GM21529 (cell line): ENCODE measurements around the gene IL3.
A peak's percentile ranks its signal among the peaks of the same experiment; 100 is the strongest.

ENCODE experiments used
- ATAC-seq: cut with Tn5 transposase; IDR thresholded peaks from one replicate; pipeline ENCODE4 v1.9.1; 2021; ENCODE audit not compliant: unreplicated experiment

Gene IL3

DNA sequence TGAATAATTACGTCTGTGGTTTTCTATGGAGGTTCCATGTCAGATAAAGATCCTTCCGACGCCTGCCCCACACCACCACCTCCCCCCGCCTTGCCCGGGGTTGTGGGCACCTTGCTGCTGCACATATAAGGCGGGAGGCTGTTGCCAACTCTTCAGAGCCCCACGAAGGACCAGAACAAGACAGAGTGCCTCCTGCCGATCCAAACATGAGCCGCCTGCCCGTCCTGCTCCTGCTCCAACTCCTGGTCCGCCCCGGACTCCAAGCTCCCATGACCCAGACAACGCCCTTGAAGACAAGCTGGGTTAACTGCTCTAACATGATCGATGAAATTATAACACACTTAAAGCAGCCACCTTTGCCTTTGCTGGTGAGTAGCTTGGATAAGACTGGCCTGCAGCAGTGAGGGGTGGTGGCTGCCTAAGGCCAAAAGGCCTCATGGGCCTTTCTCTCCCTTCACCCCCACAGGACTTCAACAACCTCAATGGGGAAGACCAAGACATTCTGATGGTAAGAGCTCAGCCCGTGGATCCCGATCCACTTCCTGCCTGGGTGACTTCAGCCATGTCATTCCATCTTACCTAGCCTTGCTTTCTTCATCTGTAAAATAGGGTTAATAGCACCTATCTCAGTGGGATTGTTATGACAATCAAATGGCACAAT lies at the start of gene IL3:
IL3 (plus strand) TSS at position 155 of the 661 bp plus-strand sequence; CDS start at position 207, 52 bp downstream.
- ATAC-seq = no peak

DNA sequence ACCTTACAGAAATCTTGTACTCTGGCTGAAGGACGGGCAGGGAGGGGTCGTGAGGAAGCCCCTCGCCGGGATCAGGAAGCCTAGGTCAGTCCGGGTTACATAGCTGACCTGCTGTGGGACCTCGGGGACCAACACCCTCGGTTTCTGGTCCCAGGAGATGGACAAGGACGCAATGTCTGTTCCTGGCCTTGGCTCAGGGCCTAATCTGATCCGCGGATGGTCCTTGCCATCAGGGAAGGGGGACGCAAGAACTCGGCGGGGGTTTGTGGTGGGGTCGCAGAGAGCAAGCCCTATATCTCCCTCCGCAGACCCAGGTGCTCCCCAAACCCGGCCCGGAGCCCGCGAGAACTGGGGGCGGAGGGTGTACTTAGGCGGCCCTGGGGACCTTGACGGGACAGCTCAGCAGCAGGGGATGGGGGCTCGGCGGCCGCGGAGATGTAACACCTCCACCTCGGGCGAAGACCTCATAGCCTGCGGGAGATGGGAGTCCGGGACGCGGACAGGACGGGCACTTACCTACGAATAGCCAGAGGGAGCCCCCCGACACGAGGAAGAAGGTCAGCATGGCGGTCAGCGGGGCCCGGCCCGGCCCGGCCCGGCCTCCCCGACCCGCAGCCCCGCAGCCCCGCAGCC lies 49.4 kb upstream of the IL3 start:
- no peak for ATAC-seq

DNA sequence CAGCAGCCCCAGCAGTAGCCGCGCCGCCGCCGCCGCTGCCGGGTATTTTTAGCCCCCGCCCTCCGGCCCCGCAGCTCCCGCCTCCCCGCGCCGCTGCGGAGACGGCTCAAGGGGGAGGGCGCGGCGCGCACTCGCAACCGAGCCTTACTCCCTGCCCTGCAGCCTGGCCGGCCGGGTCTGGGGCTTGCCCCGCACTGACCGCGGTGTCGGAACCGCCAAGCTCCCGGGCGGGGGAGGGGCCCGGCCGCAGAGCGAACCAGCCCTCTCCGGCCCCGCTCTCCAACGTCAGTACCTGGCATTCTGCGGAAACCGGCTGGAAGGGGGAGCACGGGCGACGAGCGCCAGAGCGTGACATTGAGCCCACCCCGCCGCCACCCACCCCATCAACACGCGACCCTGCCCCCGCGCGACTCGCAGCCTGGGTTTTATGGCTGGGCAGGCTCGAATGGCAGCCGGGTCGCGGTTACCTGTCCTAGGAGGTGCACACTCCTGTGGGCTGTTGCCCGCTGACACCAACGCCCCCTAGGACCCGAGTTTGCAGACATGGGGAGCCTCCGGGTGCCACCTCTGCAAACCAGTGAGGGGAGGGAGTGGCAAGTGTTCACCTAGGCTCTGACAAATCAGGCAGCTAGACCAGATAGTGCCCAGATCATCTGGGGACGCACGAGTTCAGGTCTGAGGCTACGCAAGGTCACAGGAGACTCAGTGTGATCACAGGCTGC lies 48.7 kb upstream of the IL3 start, which contains the start of gene ACSL6:
ACSL6 (minus strand) TSS at position 37 of the 722 bp plus-strand sequence. CDS start 105 bp downstream, outside the sequence.
- no peak for ATAC-seq

DNA sequence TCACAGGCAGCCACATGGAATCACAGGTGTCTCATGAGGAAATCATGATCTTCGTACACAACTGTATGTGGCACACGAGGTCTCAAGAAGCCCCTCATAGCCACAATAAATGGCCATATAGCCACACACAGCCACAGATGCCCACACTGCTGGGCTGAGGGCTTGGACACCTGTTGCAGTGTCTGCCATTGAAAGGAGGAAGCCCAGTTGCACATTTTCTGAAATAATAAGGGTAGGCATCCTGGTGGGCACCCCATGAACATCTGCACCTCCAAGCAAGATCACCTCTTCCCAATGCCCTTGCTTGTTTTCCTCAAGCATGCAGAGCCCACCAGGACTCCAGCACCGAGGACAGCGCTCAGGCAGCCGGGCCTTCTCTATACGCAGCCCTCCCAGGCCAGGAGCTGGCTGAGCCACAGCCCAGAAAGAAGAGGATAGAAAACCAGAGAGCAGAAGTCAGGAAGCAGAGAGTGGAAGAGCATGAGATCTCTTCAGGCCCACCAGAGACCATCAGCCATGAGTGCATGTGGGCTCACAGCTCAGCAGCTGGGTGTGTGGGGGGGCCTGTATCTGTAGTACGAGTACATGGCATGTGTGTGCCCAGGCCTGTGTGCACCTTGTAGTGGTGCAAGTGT lies 48.0 kb upstream of the IL3 start:
- ATAC-seq = no peak

GRCh38 chr5:132013006-132013689 lies 47.3 kb upstream of the IL3 start:
- ATAC-seq = no peak

DNA sequence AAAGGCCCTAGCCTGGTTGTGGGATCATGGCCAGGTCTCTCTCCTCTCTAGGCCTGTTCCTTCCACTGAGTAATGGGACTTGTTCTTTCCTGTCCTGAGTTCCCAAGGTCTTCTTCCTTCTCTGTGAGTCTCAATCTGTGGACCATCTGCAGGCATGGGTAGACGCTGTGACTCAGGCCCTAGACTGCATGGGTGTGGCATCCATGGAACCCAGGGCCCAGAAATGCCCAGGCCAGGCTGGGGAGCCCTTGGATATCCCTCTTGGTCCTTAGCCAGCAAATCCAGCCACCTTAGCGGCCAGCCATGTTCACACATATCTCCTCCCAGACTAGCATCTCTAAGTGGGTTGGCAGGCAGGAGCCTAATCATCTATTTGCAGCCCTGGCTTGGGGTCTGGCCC lies 46.7 kb upstream of the IL3 start:
- ATAC-seq = no peak

- ATAC-seq = no peak
Observed at GRCh38 chr5:132016721-132017250, 43.7 kb upstream of the IL3 start.

DNA sequence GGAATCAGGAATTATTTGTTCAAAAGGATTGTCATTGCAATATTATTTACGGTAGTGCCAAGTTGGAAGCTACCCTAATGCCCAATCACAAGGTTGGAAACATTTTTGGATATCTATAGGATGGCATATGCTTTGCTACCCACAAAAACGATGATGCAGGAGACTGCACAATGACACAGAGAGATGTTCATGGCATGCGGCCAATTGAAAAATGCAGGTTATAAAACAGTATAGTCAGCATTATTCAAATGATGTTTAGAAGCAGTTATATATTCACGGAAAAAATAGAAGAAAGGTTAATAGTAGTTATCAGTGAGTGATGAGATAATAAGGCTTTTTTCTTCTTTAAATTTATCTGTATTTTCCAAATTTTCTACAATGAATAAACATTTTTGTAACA lies 43.1 kb upstream of the IL3 start:
- ATAC-seq = no peak

DNA sequence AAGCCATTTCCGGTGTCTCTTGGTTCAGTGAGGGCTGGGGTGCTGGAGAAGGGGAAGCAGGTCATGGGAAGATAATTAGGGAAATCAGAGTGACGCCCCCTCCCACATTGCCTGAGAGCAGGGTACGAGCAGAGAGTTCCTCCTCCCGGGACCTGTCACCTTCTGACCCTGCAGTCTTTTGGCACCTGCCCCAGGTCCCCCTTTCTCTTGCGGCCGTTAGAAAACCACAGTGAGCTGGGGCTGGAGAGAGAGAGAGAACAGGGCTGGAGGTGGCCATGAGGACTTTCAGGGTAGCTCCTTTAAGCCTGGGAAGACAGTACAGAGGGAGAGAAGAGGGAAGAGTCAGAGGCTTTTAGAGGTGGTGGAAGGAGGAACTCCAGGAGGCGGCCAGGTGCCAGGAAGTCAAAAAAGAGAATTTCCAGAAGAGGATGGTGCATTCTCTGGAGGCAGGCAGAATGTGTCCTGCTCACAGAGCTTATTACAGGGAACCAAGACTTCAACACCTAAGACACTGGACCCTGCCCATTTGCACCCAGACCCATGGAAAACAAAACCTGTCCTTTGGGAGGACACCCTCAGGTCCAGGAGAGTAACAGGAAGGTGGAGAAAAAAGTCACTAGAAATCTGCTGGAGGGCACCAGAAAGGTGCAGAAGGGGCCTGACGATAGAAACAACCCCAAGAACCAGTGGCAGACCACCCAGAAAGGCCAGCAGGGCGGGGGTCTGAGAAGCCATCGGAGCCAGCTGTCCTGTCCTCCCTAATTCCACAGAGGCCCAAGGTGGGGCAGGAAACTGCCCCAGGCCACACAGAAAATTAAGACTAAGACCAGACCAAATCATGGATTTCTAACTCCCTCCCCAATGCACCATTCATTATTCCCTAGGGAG lies 42.5 kb upstream of the IL3 start:
- ATAC-seq = no peak

DNA sequence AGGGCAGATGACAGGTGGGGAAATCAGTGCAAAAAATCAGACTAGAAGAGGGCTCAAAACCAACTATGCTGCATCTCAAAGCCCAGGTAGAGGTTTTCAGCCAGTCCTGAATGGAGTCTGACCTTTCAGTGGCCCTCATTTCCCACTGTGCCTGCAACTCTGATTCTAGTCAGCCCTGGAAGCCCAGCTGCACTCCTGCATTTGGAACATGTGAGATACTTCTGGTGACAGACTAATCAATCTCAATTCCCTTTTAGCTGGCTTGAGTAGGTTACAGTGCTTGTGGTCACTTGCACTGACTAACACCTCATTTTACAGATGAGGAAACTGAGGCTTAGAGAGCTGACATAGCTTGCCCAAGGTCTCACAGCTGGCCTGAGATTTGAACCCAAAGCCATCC lies 41.1 kb upstream of the IL3 start:
- peak; percentile 31 for ATAC-seq

DNA sequence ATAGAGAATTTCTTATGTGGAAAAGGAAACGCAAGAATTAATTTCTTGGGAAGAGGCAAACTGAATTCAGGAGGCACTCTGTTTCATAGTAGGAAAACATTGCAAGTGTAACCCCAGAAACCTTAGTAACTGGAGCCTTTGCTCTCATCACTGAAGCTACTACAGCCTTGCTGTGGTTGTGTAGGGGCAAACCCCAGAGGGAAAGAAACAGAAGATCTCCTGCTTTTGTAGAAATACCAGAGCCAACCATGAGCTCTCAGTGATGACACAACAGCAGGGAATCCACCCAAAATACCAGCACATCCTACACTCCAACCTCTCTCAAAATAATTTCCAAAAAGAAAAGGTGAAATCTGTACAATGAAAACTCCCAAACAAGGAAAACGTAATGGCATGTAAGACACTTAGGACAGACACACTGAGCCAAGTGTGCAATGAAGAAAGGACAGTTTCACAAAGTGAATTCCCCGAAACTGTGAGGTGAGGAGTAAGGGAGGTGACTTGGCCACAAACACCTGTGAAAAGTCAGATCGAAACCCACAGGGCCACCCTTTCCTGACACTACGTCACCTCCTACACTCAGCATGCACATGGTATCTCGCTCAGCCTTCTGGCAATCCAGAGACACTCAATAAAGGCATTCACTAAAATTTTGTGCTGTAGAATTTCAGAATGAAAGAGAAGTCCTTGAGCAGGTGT lies 40.4 kb upstream of the IL3 start:
- ATAC-seq = peak; percentile 97

DNA sequence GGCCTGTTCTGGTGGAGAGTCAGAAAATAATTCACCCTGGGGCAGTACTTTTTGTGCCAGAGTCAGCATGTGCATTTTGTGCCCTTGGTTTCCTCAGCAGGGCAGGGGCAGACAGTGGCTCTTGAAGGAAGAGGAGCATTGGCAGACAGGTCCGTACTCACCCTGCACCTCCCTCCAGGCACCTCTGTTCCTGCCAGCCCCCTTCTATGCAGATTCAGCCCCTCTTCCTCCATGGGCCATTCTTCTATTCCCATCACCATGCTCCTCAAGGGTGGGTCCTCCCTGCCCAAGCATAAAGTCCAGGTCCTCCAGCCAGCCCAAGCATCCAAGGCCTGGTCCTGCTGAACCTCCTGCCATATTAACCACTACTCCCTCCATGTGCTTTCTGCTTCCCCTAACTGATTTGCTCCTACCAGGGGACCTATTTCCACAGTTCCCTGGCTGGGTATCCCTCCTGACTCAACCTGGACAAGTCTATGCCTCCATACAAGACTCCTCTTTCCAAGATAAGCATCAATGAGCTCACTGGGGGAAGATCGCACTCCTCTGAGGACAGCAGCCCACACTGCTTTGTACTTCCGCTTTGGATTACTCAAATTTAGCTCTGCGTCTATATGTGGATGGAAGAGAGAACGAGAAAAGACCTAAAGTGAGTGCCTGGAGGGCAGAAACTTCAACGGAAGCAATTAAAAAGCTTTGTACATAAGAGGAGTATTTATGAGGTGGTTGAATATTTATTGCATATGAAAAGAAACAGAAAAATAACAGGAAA lies 39.7 kb upstream of the IL3 start:
- ATAC-seq = peak; percentile 23

DNA sequence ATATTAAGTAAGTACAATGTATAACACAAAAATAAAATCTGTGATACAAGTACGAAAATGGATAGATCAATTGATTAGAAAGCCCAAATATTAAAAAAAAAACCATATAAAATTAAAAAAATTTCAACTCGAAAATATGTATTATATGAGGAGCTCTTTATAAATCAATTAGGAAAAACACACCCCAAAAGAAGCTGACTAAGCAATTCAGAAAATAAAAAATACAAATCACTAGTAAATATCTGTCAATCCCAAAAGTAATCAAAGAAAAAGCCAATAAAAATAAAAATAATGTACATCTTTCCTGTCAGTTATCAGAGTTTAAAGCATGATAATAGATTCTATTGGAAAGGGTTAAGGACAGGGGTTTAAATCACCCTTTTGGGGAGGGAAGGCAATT lies 38.8 kb upstream of the IL3 start:
- no peak for ATAC-seq

GRCh38 chr5:132022737-132023136 lies 37.7 kb upstream of the IL3 start:
- no peak for ATAC-seq

DNA sequence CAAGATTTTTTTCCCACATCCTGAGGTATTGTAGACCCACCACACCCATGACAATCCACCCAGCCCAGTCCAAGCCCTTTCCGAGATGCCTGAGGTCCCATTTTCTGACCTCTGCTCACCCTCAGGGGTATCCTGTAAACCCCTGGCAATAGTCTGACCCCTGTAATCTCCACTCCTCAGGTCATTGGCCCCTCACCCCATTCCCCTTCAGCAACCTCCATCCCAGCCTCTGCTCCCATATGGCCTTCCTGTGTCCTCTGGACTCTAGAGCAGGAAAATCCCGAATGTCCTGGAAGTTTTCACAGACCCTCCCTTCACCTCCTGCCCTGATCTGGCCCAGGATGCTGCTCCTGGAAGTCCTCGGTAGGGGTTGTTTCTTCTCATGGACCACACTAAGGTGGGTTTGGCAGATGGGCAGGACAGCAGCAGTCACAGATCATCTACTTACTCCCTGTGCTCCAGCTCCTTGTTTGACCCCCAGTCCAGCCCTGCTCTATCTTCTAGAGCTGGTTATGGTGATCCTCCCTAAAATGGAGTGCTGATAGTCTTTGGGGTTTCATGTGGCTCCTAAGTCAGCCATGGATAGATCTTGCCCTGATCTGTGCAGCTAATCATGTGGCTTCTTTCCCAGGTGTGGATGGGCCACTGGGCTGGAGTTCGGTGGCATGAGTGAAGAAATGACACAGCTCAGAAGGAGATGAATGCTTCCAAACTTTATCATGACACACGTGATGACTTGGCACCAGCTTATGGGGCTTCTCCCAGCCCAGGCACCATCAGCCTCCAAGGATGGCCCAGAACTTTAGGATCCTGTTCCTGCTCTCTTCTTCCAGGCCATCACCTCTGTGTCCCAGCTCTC lies 37.0 kb upstream of the IL3 start:
- ATAC-seq = no peak

DNA sequence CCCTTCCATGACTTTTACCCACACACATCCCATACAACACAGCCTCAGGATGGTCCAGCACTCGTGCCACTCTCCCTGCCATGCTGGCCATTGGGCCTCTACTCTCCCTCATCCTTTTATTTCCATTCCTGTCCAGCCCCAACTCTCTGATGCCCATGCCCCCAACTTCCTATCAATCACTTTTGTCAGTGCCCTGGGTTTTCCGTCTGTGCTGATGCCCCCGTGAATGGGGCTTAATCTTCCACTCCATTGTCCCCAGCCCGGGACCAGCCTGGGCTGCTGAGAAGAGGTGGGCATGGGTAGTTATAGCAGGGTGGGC lies 36.4 kb upstream of the IL3 start:
- ATAC-seq = no peak

GRCh38 chr5:132024789-132025402 lies 35.6 kb upstream of the IL3 start:
- no peak for ATAC-seq
